Neural cell (in vitro differentiated cells): ENCODE results near the gene HSP90AA1. TPM values are rescaled to one million over a fixed set of nuclear protein-coding genes. Genes with fewer than 3 reads are reported as not detected.

ENCODE experiments used
- H2AFZ ChIP-seq: fragments of 200-600, 300-800 bp; sonication (generic), shearing (Covaris generic); 2 replicates; pipeline ENCODE4 v1.6.0; 2014; ENCODE audit warnings: low read depth, mild to moderate bottlenecking, antibody characterized with exemption, low read length, moderate library complexity
- H3F3A ChIP-seq: fragments of 200-600 bp; shearing (Covaris generic); 2 replicates; pipeline ENCODE4 v1.6.1; 2016; ENCODE audit warnings: mild to moderate bottlenecking, moderate library complexity, mixed read lengths, antibody characterized with exemption, low read length; ENCODE audit not compliant: insufficient read depth, poor library complexity, severe bottlenecking
- H3K27ac ChIP-seq: fragments of 200-600, 300-800 bp; sonication (generic), shearing (Covaris generic); 2 replicates; pipeline ENCODE4 v1.5.1; 2014; ENCODE audit warnings: mild to moderate bottlenecking, low read length, moderate library complexity
- H3K27me3 ChIP-seq: fragments of 300-800, 200-600 bp; sonication (generic), shearing (Covaris generic); 2 replicates; pipeline ENCODE4 v1.6.0; 2014; ENCODE audit warnings: mild to moderate bottlenecking, low read depth, low read length, moderate library complexity; ENCODE audit not compliant: insufficient read depth
- H3K36me3 ChIP-seq: fragments of 300-800, 200-600 bp; sonication (generic), shearing (Covaris generic); 2 replicates; pipeline ENCODE4 v1.5.1; 2014; ENCODE audit warnings: mild to moderate bottlenecking, antibody characterized with exemption, low read length, moderate library complexity; ENCODE audit not compliant: insufficient read depth
- H3K4me2 ChIP-seq: fragments of 300-800, 200-600 bp; sonication (generic), shearing (Covaris generic); 2 replicates; pipeline ENCODE4 v1.6.0; 2014; ENCODE audit warnings: mild to moderate bottlenecking, low read length
- H3K4me3 ChIP-seq: fragments of 300-800, 200-600 bp; sonication (generic), shearing (Covaris generic); 2 replicates; pipeline ENCODE4 v1.5.1; 2014; ENCODE audit warnings: mild to moderate bottlenecking, low read length, moderate library complexity
- H3K79me2 ChIP-seq: fragments of 200-600 bp; shearing (Covaris generic); replicated peaks from 2 replicates; pipeline ENCODE4 v1.6.0; 2014; ENCODE audit warnings: mild to moderate bottlenecking, low read length, moderate library complexity; ENCODE audit not compliant: insufficient read depth
- H3K9ac ChIP-seq: fragments of 300-800, 200-600 bp; sonication (generic), shearing (Covaris generic); 2 replicates; pipeline ENCODE4 v1.6.1; 2016; ENCODE audit warnings: mild to moderate bottlenecking, low read length, mixed read lengths
- H3K9me2 ChIP-seq: fragments of 200-600 bp; shearing (Covaris generic); 2 replicates; pipeline ENCODE4 v1.6.1; 2016; ENCODE audit warnings: mild to moderate bottlenecking, low read length, mixed read lengths; ENCODE audit not compliant: insufficient read depth
- H3K9me3 ChIP-seq: fragments of 200-600, 300-800 bp; sonication (generic), shearing (Covaris generic); 2 replicates; pipeline ENCODE4 v1.6.1; 2016; ENCODE audit warnings: mild to moderate bottlenecking, mixed run types, low read length, moderate library complexity, mixed read lengths
- H4K20me1 ChIP-seq: fragments of 200-600 bp; shearing (Covaris generic); 2 replicates; pipeline ENCODE4 v1.6.1; 2016; ENCODE audit warnings: mild to moderate bottlenecking, mixed run types; ENCODE audit not compliant: insufficient read depth
- EP300 ChIP-seq: fragments of 450-650 bp; conservative IDR thresholded peaks from 2 replicates; pipeline ENCODE4 v1.6.1; 2014; ENCODE audit warnings: antibody characterized with exemption, mild to moderate bottlenecking, moderate library complexity; ENCODE audit not compliant: poor library complexity, severe bottlenecking
- EZH2 ChIP-seq: fragments of 200-600, 300-800 bp; shearing (Covaris generic), sonication (generic); IDR thresholded peaks from 2 replicates; pipeline ENCODE4 v1.6.1; 2014; ENCODE audit warnings: antibody characterized with exemption, low read length, borderline replicate concordance, mild to moderate bottlenecking; ENCODE audit not compliant: insufficient read depth, poor library complexity, severe bottlenecking
- MXI1 ChIP-seq: fragments of 450-650 bp; conservative IDR thresholded peaks from 2 replicates; pipeline ENCODE4 v1.6.1; 2014; ENCODE audit warnings: antibody characterized with exemption, mild to moderate bottlenecking; ENCODE audit not compliant: poor library complexity, severe bottlenecking
- POLR2AphosphoS5 ChIP-seq: IDR thresholded peaks from 2 replicates; pipeline ENCODE4 v1.6.1; 2012
- RAD21 ChIP-seq: fragments of 450-650 bp; conservative IDR thresholded peaks from 2 replicates; pipeline ENCODE4 v1.6.1; 2014; ENCODE audit warnings: antibody characterized with exemption, mild to moderate bottlenecking, moderate library complexity
- SMC3 ChIP-seq: fragments of 450-650 bp; conservative IDR thresholded peaks from 2 replicates; pipeline ENCODE4 v1.6.1; 2014; ENCODE audit warnings: antibody characterized with exemption, mild to moderate bottlenecking, moderate library complexity; ENCODE audit not compliant: poor library complexity
- TAF1 ChIP-seq: IDR thresholded peaks from 2 replicates; pipeline ENCODE4 v1.6.1; 2012; ENCODE audit warnings: low read depth
- polyA plus RNA-seq: library from polyadenylated mRNA; depleted of rRNA; stranded (reverse); fragments of >200 nt; gene quantifications from 2 replicates; pipeline ENCODE4 v1.2.3, GENCODE V29; 2014
- TF ChIP-seq, protein P1 (sequence below): fragments of 450-650 bp; IDR thresholded peaks from 2 replicates; pipeline ENCODE4 v1.5.1; 2014; ENCODE audit warnings: antibody characterized with exemption, mild to moderate bottlenecking, moderate library complexity; ENCODE audit not compliant: poor library complexity, severe bottlenecking
- TF ChIP-seq, protein P2 (sequence below): IDR thresholded peaks from 2 replicates; pipeline ENCODE4 v1.6.1; 2012; ENCODE audit warnings: borderline replicate concordance

The HSP90AA1 gene
- polyA plus RNA-seq, 1 donor from 2014 or later: 206 TPM

DNA sequence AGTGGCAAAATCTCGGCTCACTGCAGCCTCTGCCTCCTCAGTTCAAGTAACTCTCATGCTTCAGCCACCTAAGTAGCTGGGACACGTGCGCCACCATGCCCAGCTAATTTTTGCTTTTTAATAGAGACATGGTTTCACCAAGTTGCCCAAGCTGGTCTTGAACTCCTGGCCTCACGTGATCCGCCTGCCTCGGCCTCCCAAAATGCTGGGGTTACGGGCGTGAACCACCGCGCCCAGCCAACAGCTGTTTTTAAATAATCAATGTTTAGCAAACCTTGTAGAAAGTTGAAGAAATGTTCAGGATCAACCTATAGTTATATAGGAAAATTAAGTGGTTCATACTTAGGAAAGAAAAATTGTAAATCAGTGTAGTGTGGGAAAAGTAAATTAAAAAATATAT is 6.0 kb upstream of the HSP90AA1 start:
- no peaks in the 10 kb centered on the region for H3K9me3 ChIP-seq
- H3K4me3 ChIP-seq: no peak overlapping the region
- H4K20me1 ChIP-seq: no peaks in the 10 kb centered on the region
- H3K4me2 ChIP-seq: no peak overlapping the region
- no peak overlapping the region for H3K27ac ChIP-seq
- no peaks in the 10 kb centered on the region for H3K9me2 ChIP-seq
- H3F3A ChIP-seq: no peaks in the 10 kb centered on the region
- H3K9ac ChIP-seq: no peak overlapping the region
- no peaks in the 10 kb centered on the region for H3K79me2 ChIP-seq
- TF ChIP-seq SMC3 (no peak), POLR2AphosphoS5 (no peak), EP300 (no peak), RAD21 (no peak), EZH2 (no peak), MXI1 (no peak), TAF1 (no peak)
- TF ChIP-seq, protein P1, sequence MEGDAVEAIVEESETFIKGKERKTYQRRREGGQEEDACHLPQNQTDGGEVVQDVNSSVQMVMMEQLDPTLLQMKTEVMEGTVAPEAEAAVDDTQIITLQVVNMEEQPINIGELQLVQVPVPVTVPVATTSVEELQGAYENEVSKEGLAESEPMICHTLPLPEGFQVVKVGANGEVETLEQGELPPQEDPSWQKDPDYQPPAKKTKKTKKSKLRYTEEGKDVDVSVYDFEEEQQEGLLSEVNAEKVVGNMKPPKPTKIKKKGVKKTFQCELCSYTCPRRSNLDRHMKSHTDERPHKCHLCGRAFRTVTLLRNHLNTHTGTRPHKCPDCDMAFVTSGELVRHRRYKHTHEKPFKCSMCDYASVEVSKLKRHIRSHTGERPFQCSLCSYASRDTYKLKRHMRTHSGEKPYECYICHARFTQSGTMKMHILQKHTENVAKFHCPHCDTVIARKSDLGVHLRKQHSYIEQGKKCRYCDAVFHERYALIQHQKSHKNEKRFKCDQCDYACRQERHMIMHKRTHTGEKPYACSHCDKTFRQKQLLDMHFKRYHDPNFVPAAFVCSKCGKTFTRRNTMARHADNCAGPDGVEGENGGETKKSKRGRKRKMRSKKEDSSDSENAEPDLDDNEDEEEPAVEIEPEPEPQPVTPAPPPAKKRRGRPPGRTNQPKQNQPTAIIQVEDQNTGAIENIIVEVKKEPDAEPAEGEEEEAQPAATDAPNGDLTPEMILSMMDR: no peak
- TF ChIP-seq, protein P2, sequence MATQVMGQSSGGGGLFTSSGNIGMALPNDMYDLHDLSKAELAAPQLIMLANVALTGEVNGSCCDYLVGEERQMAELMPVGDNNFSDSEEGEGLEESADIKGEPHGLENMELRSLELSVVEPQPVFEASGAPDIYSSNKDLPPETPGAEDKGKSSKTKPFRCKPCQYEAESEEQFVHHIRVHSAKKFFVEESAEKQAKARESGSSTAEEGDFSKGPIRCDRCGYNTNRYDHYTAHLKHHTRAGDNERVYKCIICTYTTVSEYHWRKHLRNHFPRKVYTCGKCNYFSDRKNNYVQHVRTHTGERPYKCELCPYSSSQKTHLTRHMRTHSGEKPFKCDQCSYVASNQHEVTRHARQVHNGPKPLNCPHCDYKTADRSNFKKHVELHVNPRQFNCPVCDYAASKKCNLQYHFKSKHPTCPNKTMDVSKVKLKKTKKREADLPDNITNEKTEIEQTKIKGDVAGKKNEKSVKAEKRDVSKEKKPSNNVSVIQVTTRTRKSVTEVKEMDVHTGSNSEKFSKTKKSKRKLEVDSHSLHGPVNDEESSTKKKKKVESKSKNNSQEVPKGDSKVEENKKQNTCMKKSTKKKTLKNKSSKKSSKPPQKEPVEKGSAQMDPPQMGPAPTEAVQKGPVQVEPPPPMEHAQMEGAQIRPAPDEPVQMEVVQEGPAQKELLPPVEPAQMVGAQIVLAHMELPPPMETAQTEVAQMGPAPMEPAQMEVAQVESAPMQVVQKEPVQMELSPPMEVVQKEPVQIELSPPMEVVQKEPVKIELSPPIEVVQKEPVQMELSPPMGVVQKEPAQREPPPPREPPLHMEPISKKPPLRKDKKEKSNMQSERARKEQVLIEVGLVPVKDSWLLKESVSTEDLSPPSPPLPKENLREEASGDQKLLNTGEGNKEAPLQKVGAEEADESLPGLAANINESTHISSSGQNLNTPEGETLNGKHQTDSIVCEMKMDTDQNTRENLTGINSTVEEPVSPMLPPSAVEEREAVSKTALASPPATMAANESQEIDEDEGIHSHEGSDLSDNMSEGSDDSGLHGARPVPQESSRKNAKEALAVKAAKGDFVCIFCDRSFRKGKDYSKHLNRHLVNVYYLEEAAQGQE: no peak
- H3K27me3 ChIP-seq: no peaks in the 10 kb centered on the region
- no peak overlapping the region for H2AFZ ChIP-seq
- no peaks in the 10 kb centered on the region for H3K36me3 ChIP-seq

DNA sequence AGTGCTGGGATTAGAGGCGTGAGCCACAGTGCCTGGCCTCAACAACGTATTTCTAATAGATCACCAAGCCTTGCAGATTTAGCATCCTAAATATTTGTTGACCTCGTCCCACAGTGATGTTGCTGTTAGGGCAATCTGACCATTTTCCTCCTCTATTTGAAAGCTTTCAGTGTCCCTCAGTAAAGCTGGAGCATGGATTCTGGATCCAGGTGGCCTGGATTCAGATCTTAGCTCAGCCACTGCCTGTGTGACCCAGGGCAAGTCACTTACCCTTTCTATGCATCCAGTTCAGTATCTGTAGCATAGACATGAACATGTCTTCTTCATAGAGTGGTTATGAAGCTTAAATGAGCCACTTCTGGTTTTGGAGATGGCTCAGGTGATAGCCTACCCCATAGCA is 3.9 kb upstream of the HSP90AA1 start:
- TF ChIP-seq, protein P2: no peak
- TF ChIP-seq POLR2AphosphoS5 (no peak), SMC3 (no peak), TAF1 (no peak)
- no peak overlapping the region for H3K4me3 ChIP-seq
- H3F3A ChIP-seq: no peaks in the 10 kb centered on the region
- no peaks in the 10 kb centered on the region for H4K20me1 ChIP-seq
- no peaks in the 10 kb centered on the region for H3K9me3 ChIP-seq
- H3K27me3 ChIP-seq: no peaks in the 10 kb centered on the region
- no peak overlapping the region for H3K4me2 ChIP-seq
- H3K9ac ChIP-seq: no peak overlapping the region
- H3K36me3 ChIP-seq: no peaks in the 10 kb centered on the region
- H2AFZ ChIP-seq: no peak overlapping the region
- H3K27ac ChIP-seq: no peak overlapping the region
- no peaks in the 10 kb centered on the region for H3K9me2 ChIP-seq
- peaks cover 8% of the 10 kb centered on the region for H3K79me2 ChIP-seq
